Activated T-cell treated with anti-CD3 and anti-CD28 coated beads for 48 hours (primary cell): ENCODE results near the gene FAHD2B.
"Not testable (repeated sequence)": the region's sequence is repeated elsewhere in the genome, so short reads cannot be mapped to it uniquely, and the experiment has no call there.

Experiments
- DNase-seq: peaks from one replicate; pipeline ENCODE4 v3.0.0-alpha.2; 2020; ENCODE audit warnings: low read depth

Gene FAHD2B

DNA sequence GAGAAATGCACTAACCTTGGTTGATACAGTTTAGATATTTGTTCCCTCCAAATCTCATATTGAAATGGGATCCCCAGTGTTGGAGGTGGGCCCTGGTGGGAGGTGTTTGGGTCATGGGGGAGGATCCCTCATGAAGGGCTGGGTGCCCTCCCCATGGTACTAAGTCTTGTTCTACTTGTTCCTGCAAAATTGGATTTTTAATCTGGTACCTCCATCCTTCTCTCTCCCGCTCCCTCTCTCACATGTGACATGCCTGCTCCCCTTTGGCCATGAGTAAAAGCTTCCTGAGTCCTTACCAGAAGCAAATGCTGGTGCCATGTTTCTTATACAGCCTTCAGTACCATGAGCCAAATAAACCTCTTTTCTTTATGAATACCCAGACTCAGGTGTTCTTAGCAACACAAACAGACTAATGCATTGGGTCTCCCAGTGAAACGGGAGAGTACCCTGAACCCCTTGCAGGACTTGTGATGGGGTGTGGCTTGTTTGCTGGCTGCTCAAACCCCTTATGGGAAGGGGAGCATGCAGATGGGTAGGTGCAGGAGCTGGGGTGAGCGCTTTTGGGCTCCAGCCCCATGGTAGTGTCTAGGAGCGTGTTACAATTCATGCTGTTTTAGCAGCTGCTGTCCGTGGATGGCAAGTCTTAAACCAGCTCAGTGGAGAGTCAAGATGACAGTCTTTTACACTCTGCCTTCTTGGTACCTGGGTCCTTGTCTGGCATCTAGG is 27.2 kb downstream of the FAHD2B start:
- no peak for DNase-seq

DNA sequence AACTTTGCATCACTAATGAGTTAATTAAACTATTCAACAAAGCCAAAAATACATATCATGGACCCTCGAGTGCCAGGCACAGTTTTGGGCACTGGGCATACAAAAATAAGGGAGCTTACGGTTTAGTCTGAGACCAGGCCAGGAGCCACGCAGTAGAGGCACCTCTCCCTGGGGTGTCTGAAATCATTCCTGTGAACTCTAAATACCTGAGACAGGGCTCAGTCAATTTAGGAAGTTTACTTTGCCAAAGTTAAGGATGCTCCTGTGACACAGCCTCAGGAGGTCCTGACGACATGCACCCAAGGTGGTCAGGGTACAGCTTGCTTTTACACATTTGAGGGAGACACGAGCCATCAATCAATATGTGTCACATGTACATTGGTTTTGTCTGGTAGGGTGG is 28.7 kb downstream of the FAHD2B start:
- DNase-seq, result not testable (repeated sequence)

DNA sequence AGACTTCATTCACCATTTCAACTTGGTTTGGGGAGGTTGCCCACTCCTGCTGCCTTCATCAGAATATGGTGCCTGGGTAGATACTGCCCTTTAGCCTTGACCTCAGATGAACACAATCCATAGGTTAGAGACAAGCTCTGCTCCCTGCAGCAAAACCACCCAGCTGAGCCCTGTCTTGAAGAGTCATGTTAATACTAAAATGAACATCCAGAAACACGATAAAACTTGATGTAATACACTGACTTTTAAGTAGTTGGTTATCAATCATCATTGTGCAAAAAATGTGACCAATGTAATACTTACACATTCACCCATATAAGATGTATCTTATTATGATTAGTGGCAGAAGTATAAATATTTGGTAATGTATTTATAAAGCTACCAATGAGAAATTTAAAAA is 32.7 kb downstream of the FAHD2B start:
- not testable (repeated sequence) for DNase-seq

DNA sequence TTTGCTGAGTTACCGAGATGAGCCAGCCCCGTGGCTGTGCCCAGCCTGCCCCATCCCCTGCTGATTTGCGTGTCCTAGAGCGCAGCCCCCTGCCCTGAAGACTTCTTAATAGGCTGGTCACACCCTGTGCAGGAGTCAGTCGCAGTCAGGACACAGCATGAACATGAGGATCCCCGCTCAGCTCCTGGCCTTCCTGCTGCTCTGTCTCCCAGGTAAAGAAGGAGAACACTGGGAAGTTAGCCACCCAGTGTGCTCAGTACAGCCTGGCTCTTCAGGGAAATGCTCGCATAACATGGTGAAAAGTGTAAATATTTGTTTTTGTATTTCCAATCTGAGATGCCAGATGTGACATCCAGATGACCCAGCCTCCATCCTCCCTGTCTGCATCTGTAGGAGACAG is 34.9 kb downstream of the FAHD2B start:
- not testable (repeated sequence) for DNase-seq

DNA sequence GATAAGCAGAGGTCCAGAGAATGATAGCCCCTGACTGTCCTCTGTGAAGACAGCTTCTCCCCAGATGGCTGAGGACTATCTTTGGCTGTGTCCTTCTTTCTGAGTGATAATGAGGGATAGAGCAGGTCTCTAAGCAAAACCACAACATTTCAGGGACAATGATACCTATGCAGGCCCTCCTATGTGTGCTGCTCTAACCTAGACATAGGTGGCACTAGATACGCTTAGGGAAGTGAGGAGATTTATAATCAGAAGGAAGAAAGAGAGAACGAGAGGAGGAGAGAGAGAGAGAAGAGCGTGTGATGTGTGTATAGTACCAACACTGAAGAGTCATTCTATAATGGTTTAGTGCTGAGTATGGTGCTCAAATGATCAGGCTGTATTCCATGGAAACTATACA is 38.5 kb downstream of the FAHD2B start:
- not testable (repeated sequence) for DNase-seq

DNA sequence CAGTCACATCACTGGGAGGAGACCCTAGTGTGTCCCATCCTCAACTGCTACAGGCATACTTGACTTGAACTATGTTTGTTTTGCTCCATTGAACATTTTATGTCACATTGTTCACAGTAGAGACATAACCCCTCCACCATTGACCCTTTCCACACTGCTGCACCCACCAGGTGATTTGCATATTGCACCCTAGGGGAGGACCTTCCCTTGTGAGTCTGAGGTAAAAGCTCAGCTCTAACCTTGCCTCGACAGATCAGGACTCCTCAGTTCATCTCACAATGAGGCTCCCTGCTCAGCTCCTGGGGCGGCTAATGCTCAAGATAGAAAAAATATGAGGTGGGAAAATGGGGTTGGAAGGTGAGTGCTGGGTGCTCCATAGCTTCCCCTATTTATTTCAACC is 44.6 kb downstream of the FAHD2B start:
- not testable (repeated sequence) for DNase-seq

DNA sequence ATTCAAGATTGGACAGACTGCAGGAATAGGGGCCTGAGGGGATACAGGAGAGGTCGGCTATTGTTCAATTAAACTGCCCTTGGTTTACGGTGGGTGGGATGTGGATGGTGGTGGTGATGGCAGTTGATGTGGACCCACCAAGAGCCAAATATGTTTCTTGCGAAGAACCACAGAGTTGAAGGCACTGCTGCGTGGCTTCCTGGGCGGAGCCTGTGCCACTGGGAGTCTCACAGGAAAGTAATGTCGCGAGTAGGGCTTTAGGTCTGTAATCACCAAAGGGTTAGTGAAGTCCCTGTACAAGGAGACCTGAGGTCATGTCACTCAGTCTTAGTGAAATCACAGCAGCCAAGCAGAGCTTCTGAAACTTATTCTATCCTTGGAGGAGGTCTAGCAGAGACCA is 46.2 kb downstream of the FAHD2B start:
- DNase-seq, result not testable (repeated sequence)

DNA sequence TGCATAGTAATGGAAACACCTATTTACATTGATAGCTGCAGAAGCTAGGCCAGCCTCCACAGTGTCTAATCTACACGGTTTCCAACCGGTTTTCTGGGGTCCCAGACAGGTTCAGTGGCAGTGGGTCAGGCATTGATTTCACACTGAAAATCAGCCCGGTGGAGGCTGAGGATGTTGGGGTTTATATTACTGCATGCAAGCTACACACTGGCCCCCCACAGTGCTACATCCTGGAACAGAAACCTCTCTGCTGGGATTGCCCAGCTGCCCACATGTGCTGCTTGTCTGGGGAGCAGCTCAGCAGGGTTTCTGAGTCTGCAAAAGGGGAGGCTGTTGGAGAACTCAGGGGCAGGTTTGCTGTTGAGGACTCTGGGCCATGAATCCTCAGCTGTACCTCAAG is 48.0 kb downstream of the FAHD2B start:
- not testable (repeated sequence) for DNase-seq

DNA sequence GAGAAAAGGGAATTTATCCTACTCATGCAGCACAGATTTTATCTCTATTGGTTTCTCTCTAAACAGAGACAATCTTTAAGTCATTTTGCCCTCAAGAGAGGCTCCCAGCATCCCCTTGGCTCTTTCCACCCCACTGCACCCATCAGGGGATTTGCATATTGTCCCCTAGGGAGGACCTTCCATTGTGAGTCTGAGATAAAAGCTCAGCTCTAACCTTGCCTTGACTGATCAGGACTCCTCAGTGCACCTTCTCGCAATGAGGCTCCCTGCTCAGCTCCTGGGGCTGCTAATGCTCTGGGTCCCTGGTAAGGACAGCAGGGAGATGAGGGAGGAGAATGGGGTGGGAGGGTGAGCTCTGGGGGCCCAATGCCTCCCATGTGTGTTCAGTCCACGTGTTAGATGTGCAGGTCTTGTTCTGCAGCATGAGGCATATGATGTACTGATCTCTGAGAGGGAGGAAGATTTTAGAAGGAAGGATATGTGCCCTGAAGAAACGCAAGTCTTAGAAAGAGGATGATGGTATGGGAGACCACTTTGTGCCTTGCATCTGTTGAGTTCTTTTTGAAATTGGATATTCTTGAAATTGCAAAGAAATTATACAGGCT is 48.7 kb downstream of the FAHD2B start:
- not testable (repeated sequence) for DNase-seq
